ENCODE measurements around the gene HLA-DPA1. TPM values are rescaled to one million over a fixed set of nuclear protein-coding genes. Genes with fewer than 3 reads are reported as not detected.
"Not testable (repeated sequence)": the region's sequence is repeated elsewhere in the genome, so short reads cannot be mapped to it uniquely, and the experiment has no call there.

The HLA-DPA1 gene
- total and polyA plus RNA-seq, 3 experiments from 2014 or later, result 69.8 to 156 (median 71.7) TPM

DNA sequence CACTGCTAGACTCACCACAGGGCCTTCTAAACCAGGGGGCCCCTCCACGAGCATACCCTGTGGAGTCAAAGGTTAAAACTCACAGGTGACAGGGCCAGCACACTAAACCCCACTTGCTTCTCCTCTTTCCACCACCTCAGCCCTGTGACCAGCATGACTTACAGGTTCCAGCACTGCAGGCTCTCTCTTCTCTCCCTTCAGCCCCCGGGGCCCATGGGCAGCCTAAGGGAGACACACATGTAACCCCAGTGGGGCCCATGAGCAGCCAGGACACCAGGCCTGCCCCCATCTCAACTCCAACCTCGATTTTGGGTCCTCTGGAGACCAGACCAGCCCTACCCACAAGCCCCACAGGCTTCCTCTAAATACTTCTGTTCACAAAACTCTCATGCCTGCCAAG is 30.3 kb upstream of the HLA-DPA1 start:
- H3K36me3 Mint-ChIP-seq, result peaks cover 0 to 30% (median 2%) of the 10 kb centered on the region in 3 donors
- no peak overlapping the region for H3K27ac ChIP-seq (ENCODE audit: low read depth, low read length)

DNA sequence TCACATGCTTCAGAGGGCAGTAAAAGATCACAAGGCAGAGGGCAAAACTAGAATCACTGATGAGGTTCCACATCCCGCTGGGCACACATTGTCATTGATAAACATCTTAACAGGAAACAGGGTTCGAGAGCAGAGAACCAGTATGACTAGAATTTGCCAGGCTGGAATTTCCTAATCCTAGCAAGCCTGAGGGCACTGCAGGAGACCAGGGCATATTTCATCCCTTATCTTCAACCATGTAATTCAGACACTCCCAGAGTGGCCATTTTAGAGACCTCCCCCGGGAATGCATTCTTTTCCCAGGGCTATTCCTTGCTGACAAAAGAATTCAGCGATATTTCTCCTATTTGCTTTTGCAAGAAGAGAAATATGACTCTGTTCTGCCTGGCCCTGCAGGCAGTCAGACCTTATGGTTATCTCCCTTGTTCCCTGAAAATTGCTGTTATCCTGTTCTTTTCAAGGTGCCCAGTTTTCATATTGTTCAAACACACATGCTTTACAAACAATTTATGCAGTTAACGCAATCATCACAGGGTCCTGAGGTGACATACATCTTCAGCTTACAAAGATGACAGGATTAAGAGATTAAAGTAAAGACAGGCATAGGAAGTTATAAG is 27.8 kb upstream of the HLA-DPA1 start:
- not testable (repeated sequence) for H3K4me1 Mint-ChIP-seq

More for the DNA sequence above, 30.3 kb upstream of the HLA-DPA1 start:
- H3K27ac Mint-ChIP-seq, result no peak overlapping the region
- CTCF ChIA-PET, result no interaction called here
- H3K4me3 ChIP-seq (ENCODE audit: low read length), result no peak overlapping the region
- no peaks in the 10 kb centered on the region for H3K36me3 ChIP-seq (ENCODE audit: insufficient read depth, low read length)
- peaks cover 31 to 35% (median 33%) of the 10 kb centered on the region in 5 donors for H3K9me3 Mint-ChIP-seq
- no peak overlapping the region for H3K4me3 Mint-ChIP-seq
- H3K4me1 ChIP-seq (ENCODE audit: insufficient read depth, low read length), result no peaks in the 10 kb centered on the region
- no peak for DNase-seq
- no peaks in the 10 kb centered on the region for H3K27me3 ChIP-seq (ENCODE audit: insufficient read depth, low read length, poor library complexity, severe bottlenecking)
- H3K4me1 Mint-ChIP-seq, result no peaks in the 10 kb centered on the region
- H3K27me3 Mint-ChIP-seq, result peaks cover 25 to 56% of the 10 kb centered on the region in 2 donors
- POLR2A ChIA-PET, result no interaction called here
- peaks cover 12% of the 10 kb centered on the region for H3K9me3 ChIP-seq (ENCODE audit: low read length)

DNA sequence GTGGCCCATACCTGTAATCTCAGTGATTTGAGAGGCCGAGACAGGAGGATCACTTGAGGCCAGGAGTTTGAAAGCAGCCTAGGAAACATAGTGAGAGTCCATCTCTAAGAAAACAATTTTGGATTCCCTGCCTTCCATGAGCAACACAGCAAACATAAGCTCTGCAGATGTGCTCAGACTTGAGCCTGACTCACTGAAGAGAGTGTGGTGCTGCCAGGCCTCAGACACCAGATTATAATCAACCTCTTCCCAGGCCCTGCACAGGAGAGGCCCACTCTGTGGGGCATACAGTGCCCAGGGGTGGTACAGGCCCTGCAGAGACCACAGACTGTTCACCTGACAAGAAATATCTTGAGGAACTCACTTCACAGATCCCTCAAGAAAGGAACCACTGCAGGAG is 22.2 kb upstream of the HLA-DPA1 start:
- no peaks in the 10 kb centered on the region for H3K4me1 ChIP-seq (ENCODE audit: insufficient read depth, low read length)
- H3K9me3 ChIP-seq (ENCODE audit: low read length), result peaks cover 6% of the 10 kb centered on the region
- H3K36me3 ChIP-seq (ENCODE audit: insufficient read depth, low read length), result no peaks in the 10 kb centered on the region
- no peak overlapping the region for H3K4me3 Mint-ChIP-seq
- no peak overlapping the region for H3K4me3 ChIP-seq (ENCODE audit: low read length)
- ChIA-PET POLR2A (no interaction called here), CTCF (no interaction called here)
- H3K27me3 Mint-ChIP-seq, result peaks cover 22 to 54% of the 10 kb centered on the region in 2 donors
- peaks cover 5% of the 10 kb centered on the region for H3K27me3 ChIP-seq (ENCODE audit: insufficient read depth, low read length, poor library complexity, severe bottlenecking)
- peaks cover 0 to 6% (median 4%) of the 10 kb centered on the region in 3 donors for H3K4me1 Mint-ChIP-seq
- H3K9me3 Mint-ChIP-seq, result peaks cover 25 to 38% (median 32%) of the 10 kb centered on the region in 5 donors
- H3K27ac Mint-ChIP-seq, result no peak overlapping the region
- H3K36me3 Mint-ChIP-seq, result peaks cover 2 to 37% (median 3%) of the 10 kb centered on the region in 3 donors
- DNase-seq, result no peak
- no peak overlapping the region for H3K27ac ChIP-seq (ENCODE audit: low read depth, low read length)

More for the DNA sequence above, 27.8 kb upstream of the HLA-DPA1 start:
- H3K27ac ChIP-seq (ENCODE audit: low read depth, low read length); H3K36me3 ChIP-seq (ENCODE audit: insufficient read depth, low read length); H3K4me1 ChIP-seq (ENCODE audit: insufficient read depth, low read length); CTCF ChIA-PET; H3K4me3 ChIP-seq (ENCODE audit: low read length); DNase-seq; POLR2A ChIA-PET; H3K27me3 ChIP-seq (ENCODE audit: insufficient read depth, low read length, poor library complexity, severe bottlenecking); H3K27ac Mint-ChIP-seq; H3K4me3 Mint-ChIP-seq: not testable (repeated sequence)
- Mint-ChIP-seq H3K27me3 (peaks cover 30 to 57% of the 10 kb centered on the region in 2 donors), H3K36me3 (peaks cover 2 to 45% (median 3%) of the 10 kb centered on the region in 3 donors), H3K9me3 (peaks cover 44 to 51% (median 47%) of the 10 kb centered on the region in 5 donors)
- peaks cover 12% of the 10 kb centered on the region for H3K9me3 ChIP-seq (ENCODE audit: low read length)

DNA sequence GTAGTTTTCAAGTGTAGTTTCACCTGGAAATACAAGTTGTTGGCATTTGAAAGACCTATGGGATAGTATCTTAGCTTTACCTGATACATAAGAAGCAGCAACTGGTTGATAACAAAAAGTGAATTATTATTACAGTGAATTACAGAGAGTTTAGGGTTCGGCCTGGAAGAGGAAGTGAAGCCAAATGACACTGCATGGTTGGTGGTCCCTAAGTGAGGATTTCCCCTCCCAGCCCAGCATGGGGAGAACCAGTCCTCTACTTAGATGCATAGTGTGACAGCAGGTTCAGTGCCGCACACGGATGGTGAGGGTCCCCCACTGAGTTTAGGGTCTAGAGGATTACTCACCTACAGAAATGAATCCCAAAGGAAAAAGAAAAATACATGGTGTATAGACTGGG is 20.4 kb upstream of the HLA-DPA1 start:
- DNase-seq, result no peak
- H3K4me3 ChIP-seq (ENCODE audit: low read length), result no peak overlapping the region
- Mint-ChIP-seq H3K4me1 (peaks cover 0 to 6% (median 4%) of the 10 kb centered on the region in 3 donors), H3K9me3 (peaks cover 9 to 20% (median 14%) of the 10 kb centered on the region in 5 donors), H3K27me3 (peaks cover 24 to 49% of the 10 kb centered on the region in 2 donors), H3K36me3 (peaks cover 0 to 25% (median 3%) of the 10 kb centered on the region in 3 donors), H3K4me3 (no peak overlapping the region), H3K27ac (peak overlapping the region in 1 of 8 donors; percentile 31)
- H3K9me3 ChIP-seq (ENCODE audit: low read length), result no peaks in the 10 kb centered on the region
- H3K36me3 ChIP-seq (ENCODE audit: insufficient read depth, low read length), result no peaks in the 10 kb centered on the region
- ChIA-PET CTCF (no interaction called here), POLR2A (no interaction called here)
- peaks cover 5% of the 10 kb centered on the region for H3K27me3 ChIP-seq (ENCODE audit: insufficient read depth, low read length, poor library complexity, severe bottlenecking)
- H3K4me1 ChIP-seq (ENCODE audit: insufficient read depth, low read length), result no peaks in the 10 kb centered on the region
- H3K27ac ChIP-seq (ENCODE audit: low read depth, low read length), result no peak overlapping the region

DNA sequence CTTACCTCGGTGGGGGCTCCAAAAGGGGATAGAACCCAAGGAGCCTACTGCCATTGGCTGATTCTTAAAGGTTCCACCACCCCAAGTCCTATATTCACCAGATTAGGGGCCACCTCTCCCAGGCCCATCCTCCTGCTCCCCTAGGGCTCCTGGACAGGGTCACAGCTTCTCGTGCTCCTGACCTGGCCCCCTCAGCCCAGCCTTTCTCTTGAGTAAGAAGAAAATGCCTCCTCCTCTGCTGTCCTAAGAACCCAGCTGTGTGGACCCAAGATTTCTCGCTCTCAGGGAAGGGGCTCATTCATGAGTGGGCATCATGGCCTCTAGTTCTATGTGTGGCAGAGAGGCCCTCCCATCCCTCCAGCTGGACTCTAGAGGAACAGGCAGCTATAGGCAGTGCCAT is 18.9 kb upstream of the HLA-DPA1 start:
- no peaks in the 10 kb centered on the region for H3K36me3 ChIP-seq (ENCODE audit: insufficient read depth, low read length)
- ChIA-PET CTCF (no interaction called here), POLR2A (no interaction called here)
- no peak for DNase-seq
- no peak overlapping the region for H3K27ac ChIP-seq (ENCODE audit: low read depth, low read length)
- H3K4me3 Mint-ChIP-seq, result no peak overlapping the region
- no peaks in the 10 kb centered on the region for H3K9me3 ChIP-seq (ENCODE audit: low read length)
- peaks cover 0 to 6% (median 4%) of the 10 kb centered on the region in 3 donors for H3K4me1 Mint-ChIP-seq
- peaks cover under 1 to 6% (median 1%) of the 10 kb centered on the region in 5 donors for H3K9me3 Mint-ChIP-seq
- no peak overlapping the region for H3K4me3 ChIP-seq (ENCODE audit: low read length)
- H3K4me1 ChIP-seq (ENCODE audit: insufficient read depth, low read length), result no peaks in the 10 kb centered on the region
- H3K36me3 Mint-ChIP-seq, result peaks cover 0 to 14% (median 3%) of the 10 kb centered on the region in 3 donors
- H3K27me3 Mint-ChIP-seq, result peaks cover 17 to 36% of the 10 kb centered on the region in 2 donors
- H3K27ac Mint-ChIP-seq, result no peak overlapping the region
- H3K27me3 ChIP-seq (ENCODE audit: insufficient read depth, low read length, poor library complexity, severe bottlenecking), result peaks cover 4% of the 10 kb centered on the region

DNA sequence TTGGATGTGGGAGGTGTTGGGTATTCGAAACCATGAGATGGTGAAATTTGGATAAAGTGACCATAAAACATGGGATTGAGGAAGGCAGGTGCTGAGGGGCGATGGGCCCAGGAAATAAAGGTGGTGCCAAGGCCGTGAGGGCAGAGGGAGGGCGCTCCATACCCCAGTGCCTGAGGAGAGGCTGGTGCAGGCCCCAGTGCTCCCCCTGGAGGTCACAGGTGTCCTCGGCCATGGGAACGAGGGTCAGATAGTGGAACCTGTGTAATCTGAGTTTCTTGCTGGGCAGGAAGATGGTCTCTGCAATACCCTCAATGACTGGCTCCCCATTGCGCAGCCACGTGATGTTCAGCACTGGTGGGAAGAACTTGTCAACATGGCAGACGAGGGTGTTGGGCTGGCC is 18.5 kb upstream of the HLA-DPA1 start:
- Mint-ChIP-seq H3K27ac (no peak overlapping the region), H3K4me3 (no peak overlapping the region), H3K9me3 (peaks cover 0 to 5% (median 0%) of the 10 kb centered on the region in 5 donors), H3K36me3 (peaks cover 0 to 10% (median 7%) of the 10 kb centered on the region in 3 donors), H3K4me1 (peaks cover 0 to 6% (median 4%) of the 10 kb centered on the region in 3 donors), H3K27me3 (peaks cover 13 to 32% of the 10 kb centered on the region in 2 donors)
- H3K27me3 ChIP-seq (ENCODE audit: insufficient read depth, low read length, poor library complexity, severe bottlenecking), result no peaks in the 10 kb centered on the region
- no peak overlapping the region for H3K4me3 ChIP-seq (ENCODE audit: low read length)
- H3K4me1 ChIP-seq (ENCODE audit: insufficient read depth, low read length), result no peaks in the 10 kb centered on the region
- CTCF ChIA-PET, result no interaction called here
- DNase-seq, result peak; percentile 42 to 77 (median 43)
- H3K36me3 ChIP-seq (ENCODE audit: insufficient read depth, low read length), result no peaks in the 10 kb centered on the region
- no peak overlapping the region for H3K27ac ChIP-seq (ENCODE audit: low read depth, low read length)
- POLR2A ChIA-PET, result no interaction called here
- H3K9me3 ChIP-seq (ENCODE audit: low read length), result no peaks in the 10 kb centered on the region

DNA sequence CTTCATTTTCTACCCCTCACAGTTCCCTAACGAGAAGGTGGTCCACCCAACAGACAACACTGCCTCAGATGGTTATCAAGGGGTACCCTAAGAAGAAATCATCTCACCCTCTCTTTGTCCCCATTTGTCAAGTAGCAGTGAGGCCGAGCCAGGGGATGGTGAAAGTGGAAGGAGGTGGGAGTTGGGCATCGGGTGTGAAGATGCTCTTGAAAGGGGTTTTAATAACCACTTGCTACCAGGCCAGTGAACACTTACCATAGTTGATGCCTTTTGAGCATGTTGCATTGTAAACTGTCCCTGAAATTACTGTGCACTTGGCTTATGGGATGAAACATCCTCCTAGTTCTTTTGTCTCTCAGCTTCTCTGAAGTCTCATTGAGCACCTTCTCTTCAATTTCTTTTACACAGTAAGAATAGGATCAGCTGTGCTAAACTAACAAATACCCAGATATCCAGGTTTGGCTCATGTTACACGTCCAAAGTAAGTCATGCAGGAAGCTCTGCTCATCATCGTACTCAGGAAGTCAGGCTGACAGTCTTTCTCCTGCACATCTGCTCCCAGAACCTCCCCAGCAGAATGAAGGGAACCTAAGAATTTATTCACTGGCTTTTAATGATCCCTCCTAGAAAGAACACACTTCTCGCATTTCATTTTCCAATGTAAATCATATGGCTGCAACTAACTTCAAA is 15.6 kb upstream of the HLA-DPA1 start:
- H3K4me1 ChIP-seq (ENCODE audit: insufficient read depth, low read length), result no peaks in the 10 kb centered on the region
- no peak for DNase-seq
- H3K27me3 Mint-ChIP-seq, result peaks cover 6 to 11% of the 10 kb centered on the region in 2 donors
- H3K27me3 ChIP-seq (ENCODE audit: insufficient read depth, low read length, poor library complexity, severe bottlenecking), result no peaks in the 10 kb centered on the region
- H3K4me1 Mint-ChIP-seq, result peaks cover 0 to 6% (median 4%) of the 10 kb centered on the region in 3 donors
- ChIA-PET POLR2A (interaction anchor here (0.5 to 0.6 kb wide), 2 partner anchors 154 to 469 kb away, joined by 3 read pairs; no protein-coding TSS in a partner anchor), CTCF (interaction anchor here (1.4 to 2.8 kb wide), 3 partner anchors 71 to 75 kb away, joined by 5 to 8 read pairs (median 5); no protein-coding TSS in a partner anchor)
- peaks cover 0 to 36% (median 11%) of the 10 kb centered on the region in 3 donors for H3K36me3 Mint-ChIP-seq
- no peaks in the 10 kb centered on the region for H3K9me3 ChIP-seq (ENCODE audit: low read length)
- no peak overlapping the region for H3K27ac ChIP-seq (ENCODE audit: low read depth, low read length)
- H3K36me3 ChIP-seq (ENCODE audit: insufficient read depth, low read length), result no peaks in the 10 kb centered on the region
- peak overlapping the region in 5 of 8 donors; percentile 15 to 87 (median 35) for H3K27ac Mint-ChIP-seq
- no peaks in the 10 kb centered on the region for H3K9me3 Mint-ChIP-seq
- H3K4me3 Mint-ChIP-seq, result no peak overlapping the region
- no peak overlapping the region for H3K4me3 ChIP-seq (ENCODE audit: low read length)

Data from CD8-positive, alpha-beta memory T cell (primary cell).